ENCODE data around the gene RCBTB2. TPM values are rescaled to one million over a fixed set of nuclear protein-coding genes. Genes with fewer than 3 reads are reported as not detected.

RCBTB2 gene
- total RNA-seq, 4 donors from 2014 or later = 8.1 to 24.7 (median 14.9) TPM

DNA sequence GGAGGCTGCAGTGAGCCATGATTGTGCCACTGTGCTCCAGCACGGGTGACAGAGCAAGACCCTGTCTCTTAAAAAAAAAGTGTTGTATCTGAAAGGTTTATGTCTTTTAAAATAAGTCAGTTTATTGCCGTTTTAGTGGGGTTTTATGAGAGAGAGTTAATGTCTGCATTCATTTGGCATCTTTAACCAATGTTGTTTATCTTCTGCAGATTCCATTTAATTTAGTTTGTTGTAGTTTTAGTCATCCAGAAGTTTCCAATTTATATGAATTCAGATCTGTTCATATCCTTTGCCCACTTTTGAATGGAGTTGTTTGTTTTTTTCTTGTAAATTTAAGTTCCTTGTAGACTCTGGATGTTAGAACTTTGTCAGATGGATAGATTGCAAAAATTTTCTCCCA, 83.2 kb downstream of the RCBTB2 start:
- no peak for DNase-seq
- Histone ChIP-seq H3K27ac (peak overlapping the region in 3 of 4 donors; percentile 55 to 82 (median 73)), H3K4me1 (peaks cover 12 to 43% (median 20%) of the 10 kb centered on the region in 3 donors), H3K27me3 (no peaks in the 10 kb centered on the region), H3K4me3 (no peak overlapping the region), H3K36me3 (peaks cover 0 to 16% (median 0%) of the 10 kb centered on the region in 3 donors), H3K9me3 (peaks cover 0 to 14% (median 14%) of the 10 kb centered on the region in 3 donors)
- TF ChIP-seq, protein P1, sequence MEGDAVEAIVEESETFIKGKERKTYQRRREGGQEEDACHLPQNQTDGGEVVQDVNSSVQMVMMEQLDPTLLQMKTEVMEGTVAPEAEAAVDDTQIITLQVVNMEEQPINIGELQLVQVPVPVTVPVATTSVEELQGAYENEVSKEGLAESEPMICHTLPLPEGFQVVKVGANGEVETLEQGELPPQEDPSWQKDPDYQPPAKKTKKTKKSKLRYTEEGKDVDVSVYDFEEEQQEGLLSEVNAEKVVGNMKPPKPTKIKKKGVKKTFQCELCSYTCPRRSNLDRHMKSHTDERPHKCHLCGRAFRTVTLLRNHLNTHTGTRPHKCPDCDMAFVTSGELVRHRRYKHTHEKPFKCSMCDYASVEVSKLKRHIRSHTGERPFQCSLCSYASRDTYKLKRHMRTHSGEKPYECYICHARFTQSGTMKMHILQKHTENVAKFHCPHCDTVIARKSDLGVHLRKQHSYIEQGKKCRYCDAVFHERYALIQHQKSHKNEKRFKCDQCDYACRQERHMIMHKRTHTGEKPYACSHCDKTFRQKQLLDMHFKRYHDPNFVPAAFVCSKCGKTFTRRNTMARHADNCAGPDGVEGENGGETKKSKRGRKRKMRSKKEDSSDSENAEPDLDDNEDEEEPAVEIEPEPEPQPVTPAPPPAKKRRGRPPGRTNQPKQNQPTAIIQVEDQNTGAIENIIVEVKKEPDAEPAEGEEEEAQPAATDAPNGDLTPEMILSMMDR (IDR thresholded peaks at IDR 0.05) = no peak
- TF ChIP-seq POLR2A (IDR thresholded peaks at IDR 0.05) = no peak
- 49 to 71% methylated on average over 2 of the region's 2 CpGs for WGBS, 2 donors
- intact Hi-C loops (cut with DNase I) = no loop called here

DNA sequence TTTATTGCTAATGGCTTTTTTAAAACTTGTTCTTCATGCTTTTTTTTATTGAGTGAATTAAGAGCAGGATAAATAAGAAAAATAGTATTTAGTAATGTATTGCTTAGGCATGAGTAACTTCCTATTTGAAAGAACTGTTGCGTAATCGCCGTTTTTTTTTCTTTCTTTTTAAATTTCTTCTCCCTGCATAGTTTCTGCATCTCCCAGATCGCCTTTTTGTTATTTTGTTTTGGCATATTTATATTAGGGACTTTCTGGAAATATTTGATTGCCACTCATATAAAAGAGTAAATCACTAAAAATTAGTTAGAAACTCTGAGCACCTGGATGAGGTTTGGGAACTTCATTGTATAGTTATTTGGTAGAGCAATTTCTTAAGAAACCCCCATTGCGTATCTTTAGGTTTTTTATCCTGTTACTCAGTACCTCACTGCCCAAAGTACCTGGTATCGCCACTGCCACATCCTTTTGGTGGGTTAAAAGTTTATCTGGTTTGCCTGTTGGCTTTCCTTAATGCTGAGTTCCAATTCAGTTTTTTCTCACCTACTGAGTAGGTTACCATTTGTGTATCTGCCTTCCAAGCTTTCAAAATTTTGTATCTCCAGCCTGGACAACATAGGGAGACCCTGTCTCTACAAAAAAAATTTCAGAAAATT, 83.8 kb downstream of the RCBTB2 start:
- Histone ChIP-seq H3K9me3 (peaks cover 0 to 14% (median 14%) of the 10 kb centered on the region in 3 donors), H3K4me1 (peaks cover 12 to 43% (median 20%) of the 10 kb centered on the region in 3 donors), H3K36me3 (peaks cover 0 to 10% (median 0%) of the 10 kb centered on the region in 3 donors), H3K4me3 (peak overlapping the region in 2 of 4 donors; percentile 12 to 29), H3K27ac (peak overlapping the region; percentile 47 to 82 (median 64)), H3K27me3 (no peaks in the 10 kb centered on the region)
- TF ChIP-seq, protein P1 (IDR thresholded peaks at IDR 0.05) = no peak
- no peak for TF ChIP-seq POLR2A (IDR thresholded peaks at IDR 0.05)
- no peak for DNase-seq
- intact Hi-C loops (cut with DNase I) = no loop called here
- WGBS, 2 donors = 11 to 18% methylated on average over 6 of the region's 6 CpGs

DNA sequence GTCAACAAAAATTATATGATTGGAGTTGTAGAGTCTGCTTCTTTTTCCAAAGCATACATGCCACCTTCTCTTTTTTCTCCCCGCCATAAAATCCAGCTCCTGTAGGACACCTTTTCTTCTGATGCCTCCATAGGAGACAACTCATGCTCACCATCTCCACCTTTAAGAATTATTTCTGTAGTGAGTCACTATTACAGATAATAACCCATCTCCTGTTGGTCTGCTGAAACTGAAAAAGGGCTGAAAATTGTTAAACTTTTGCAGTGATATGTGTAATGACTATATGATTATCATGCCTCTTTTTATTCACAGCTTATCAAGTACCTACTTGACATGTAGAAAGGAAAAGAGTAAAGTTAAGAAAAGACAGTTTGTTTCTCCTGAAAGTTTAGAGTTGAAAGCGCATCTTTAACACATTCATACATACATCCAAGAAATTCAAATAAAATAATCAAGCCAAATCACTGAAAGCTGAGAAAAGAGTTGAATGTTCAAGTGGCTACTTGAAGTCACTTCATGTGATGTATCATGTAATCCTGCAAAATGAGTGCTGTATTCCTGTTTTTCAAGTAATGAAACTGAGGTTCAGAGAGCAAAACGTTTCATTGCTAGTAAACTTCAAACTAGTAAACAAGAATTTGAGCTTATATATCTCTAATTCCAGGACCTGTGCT, 84.5 kb downstream of the RCBTB2 start:
- no peak for DNase-seq
- H3K27ac ChIP-seq = peak overlapping the region; percentile 47 to 82 (median 64)
- intact Hi-C loops (cut with DNase I) = no loop called here
- peaks cover 0 to 14% (median 14%) of the 10 kb centered on the region in 3 donors for H3K9me3 ChIP-seq
- H3K36me3 ChIP-seq = peaks cover 0 to 3% (median 0%) of the 10 kb centered on the region in 3 donors
- TF ChIP-seq POLR2A (IDR thresholded peaks at IDR 0.05) = no peak
- no peaks in the 10 kb centered on the region for H3K27me3 ChIP-seq
- peak overlapping the region in 2 of 4 donors; percentile 12 to 29 for H3K4me3 ChIP-seq
- WGBS, 2 donors = 57 to 66% methylated on average over 3 of the region's 3 CpGs
- peaks cover 12 to 43% (median 20%) of the 10 kb centered on the region in 3 donors for H3K4me1 ChIP-seq

DNA sequence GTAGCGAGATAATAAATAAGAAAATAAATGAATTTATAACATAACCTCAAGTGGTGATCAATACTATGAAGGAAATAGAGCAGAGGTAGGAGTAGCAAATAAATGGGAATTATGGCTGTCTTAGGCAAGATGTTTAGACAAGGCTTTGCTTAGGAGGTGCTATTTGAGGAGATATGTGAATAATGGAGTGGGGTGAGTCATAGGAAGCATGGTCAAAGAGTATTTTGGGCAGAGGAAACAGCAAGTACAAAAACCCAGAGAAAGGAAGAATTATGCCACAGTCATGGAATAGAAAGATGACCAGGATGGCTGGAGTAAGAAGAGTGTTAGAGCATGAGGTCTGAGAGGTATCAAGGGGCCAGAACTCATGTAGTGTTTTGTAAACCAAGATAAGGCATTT, 86.4 kb downstream of the RCBTB2 start:
- Histone ChIP-seq H3K36me3 (no peaks in the 10 kb centered on the region), H3K27ac (peak overlapping the region in 3 of 4 donors; percentile 42 to 73 (median 47)), H3K27me3 (no peaks in the 10 kb centered on the region), H3K9me3 (peaks cover 0 to 13% (median 13%) of the 10 kb centered on the region in 3 donors), H3K4me1 (peaks cover 12 to 43% (median 20%) of the 10 kb centered on the region in 3 donors), H3K4me3 (no peak overlapping the region)
- no peak for DNase-seq
- WGBS, 2 donors = 88 to 92% methylated on average over 1 of the region's 1 CpG
- intact Hi-C loops (cut with DNase I) = no loop called here
- no peak for TF ChIP-seq POLR2A (IDR thresholded peaks at IDR 0.05)
- TF ChIP-seq, protein P1 (IDR thresholded peaks at IDR 0.05) = no peak

DNA sequence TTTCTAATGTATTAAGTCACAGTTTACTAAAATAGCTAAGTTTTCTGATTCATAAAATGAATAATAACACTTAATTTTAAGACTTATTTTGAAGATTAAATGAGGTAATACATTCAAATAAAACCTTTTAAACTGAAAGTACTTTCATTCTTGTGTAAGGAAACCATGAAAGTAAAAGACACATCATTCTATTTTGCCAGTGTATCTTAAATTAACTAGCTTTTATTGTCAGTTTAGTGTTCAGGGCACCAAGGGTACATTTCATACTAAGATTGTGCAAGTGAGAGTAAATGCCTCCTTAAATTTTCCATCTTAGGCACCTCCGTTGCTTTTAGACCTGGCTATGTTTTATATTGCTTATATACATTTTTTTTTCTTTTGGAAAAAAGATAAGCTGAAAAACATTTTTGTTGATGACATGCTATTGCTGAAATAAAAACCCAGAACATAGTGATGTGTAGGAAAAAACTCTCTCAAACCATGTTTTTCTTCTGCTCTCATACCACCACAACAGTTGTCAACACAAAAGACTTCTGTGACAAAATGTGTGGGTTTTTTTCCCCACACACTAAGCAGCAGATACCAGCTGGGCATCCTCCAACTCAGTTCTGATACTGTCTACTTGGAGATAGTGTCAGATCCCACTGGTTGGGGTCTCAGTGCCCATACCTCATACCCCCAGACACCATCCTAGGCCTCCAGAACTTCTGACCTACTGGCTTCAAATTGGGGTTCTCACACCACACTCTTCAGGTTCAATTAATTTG, 89.3 kb downstream of the RCBTB2 start:
- H3K4me1 ChIP-seq = peaks cover 5 to 29% (median 15%) of the 10 kb centered on the region in 3 donors
- intact Hi-C loops (cut with DNase I) = no loop called here
- 45 to 65% methylated on average over 1 of the region's 1 CpG for WGBS, 2 donors
- no peak overlapping the region for H3K27ac ChIP-seq
- H3K9me3 ChIP-seq = no peaks in the 10 kb centered on the region
- no peak overlapping the region for H3K4me3 ChIP-seq
- H3K36me3 ChIP-seq = no peaks in the 10 kb centered on the region
- TF ChIP-seq, protein P1 (IDR thresholded peaks at IDR 0.05) = no peak
- TF ChIP-seq POLR2A (IDR thresholded peaks at IDR 0.05) = no peak
- H3K27me3 ChIP-seq = no peaks in the 10 kb centered on the region
- no peak for DNase-seq

Other genes with a start within 250 kb of the RCBTB2 start
- gene RB1, start 229.3 kb downstream of the RCBTB2 start, total RNA-seq = 10 to 100 TPM; 23.0 to 62.6 (median 42.4) TPM
- 100 to 1,000 TPM in 1 of 4 donors, 10 to 100 TPM in 3; 50.6 to 102 (median 82.2) TPM for gene LPAR6, start 120.0 kb downstream of the RCBTB2 start, total RNA-seq
- gene CYSLTR2, start 120.8 kb upstream of the RCBTB2 start, total RNA-seq = under 1 TPM; 0.04 to 0.94 (median 0.21) TPM